Adipose tissue (tissue), 3 donors: Measurements from ENCODE around the gene MTRF1L. TPM values are rescaled to one million over a fixed set of nuclear protein-coding genes. Genes with fewer than 3 reads are reported as not detected.
A peak's percentile ranks its signal among the peaks of the same experiment; 100 is the strongest.
"Not testable (repeated sequence)": the region's sequence is repeated elsewhere in the genome, so short reads cannot be mapped to it uniquely, and the experiment has no call there.

Experiments
- H3K27ac ChIP-seq: one replicate; pipeline ENCODE4 v1.5.1; 2013; ENCODE audit warnings: low read depth, low read length
- WGBS, 3 donors: extraction: QIAGEN DNeasy Blood & Tissue Kit; methylation state at CpG; one replicate each; pipeline ENCODE4 v1.1.7; 2013; 5-methylcytosine and 5-hydroxymethylcytosine counted together
- polyA plus RNA-seq, 3 donors: library from polyadenylated mRNA; stranded (reverse); fragments of 200-250 nt; gene quantifications; one replicate each; pipeline ENCODE4 v1.2.3, GENCODE V29; 2013
- donor health status: healthy with polysubstance abuse.
- donor health status: Bipolar disorder and iron deficiency.
- donor health status: healthy.

MTRF1L gene
- polyA plus RNA-seq, 3 donors, result 4.3 to 15.8 (median 13.5) TPM

GRCh38 chr6:153015094-153015640 lies 12.7 kb upstream of the MTRF1L start:
- 68 to 77% (median 72%) methylated on average over 4 of the region's 4 CpGs for WGBS, 3 donors
- H3K27ac ChIP-seq, result no peak overlapping the region

DNA sequence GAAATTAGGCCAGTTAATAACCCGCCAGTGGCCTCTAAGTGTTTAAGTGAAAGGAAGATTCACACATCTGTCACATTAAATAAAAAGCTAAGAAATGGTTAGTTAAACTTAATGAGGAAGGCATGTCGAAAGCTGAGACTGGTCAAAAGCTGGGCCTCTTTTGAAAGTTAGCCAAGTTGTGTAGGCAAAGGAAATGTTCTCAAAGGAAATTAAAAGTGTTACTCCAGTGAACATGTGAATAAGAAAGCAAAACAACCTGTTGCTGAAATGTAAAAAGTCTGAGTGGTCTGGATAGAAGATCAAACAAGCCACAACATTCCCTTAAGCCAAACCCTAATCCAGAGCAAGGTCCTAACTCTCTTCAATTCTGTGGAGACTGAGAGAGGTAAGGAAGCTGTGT lies 10.9 kb upstream of the MTRF1L start:
- H3K27ac ChIP-seq, result no peak overlapping the region
- 52 to 71% (median 55%) methylated on average over 2 of the region's 2 CpGs for WGBS, 3 donors

DNA sequence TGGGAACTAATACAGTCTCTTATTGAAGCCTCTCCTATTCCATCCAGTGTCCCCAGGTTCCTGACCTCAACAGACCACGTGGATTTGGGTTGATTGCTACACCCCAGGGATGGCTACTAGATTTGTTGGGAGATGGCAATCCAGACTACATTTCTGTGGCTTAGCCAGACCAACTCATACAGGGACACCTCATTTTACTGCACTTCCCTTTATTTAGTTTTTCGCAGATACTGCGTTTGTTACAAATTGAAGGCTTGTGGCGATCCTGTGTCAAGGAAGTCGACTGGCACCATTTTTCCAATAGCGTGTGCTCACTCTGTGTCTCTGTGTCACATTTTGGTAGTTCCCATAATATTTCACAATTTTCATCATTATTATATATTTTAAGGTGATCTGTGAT lies 10.3 kb upstream of the MTRF1L start:
- no peak overlapping the region for H3K27ac ChIP-seq
- WGBS, 3 donors, result 71 to 89% (median 74%) methylated on average over 6 of the region's 6 CpGs

- peak overlapping the region; percentile 78 for H3K27ac ChIP-seq
- 1 to 2% (median 1%) methylated on average over 6 of the region's 6 CpGs for WGBS, 3 donors
These were observed 819 bp upstream of the MTRF1L start for GRCh38 chr6:153003366-153003690.

DNA sequence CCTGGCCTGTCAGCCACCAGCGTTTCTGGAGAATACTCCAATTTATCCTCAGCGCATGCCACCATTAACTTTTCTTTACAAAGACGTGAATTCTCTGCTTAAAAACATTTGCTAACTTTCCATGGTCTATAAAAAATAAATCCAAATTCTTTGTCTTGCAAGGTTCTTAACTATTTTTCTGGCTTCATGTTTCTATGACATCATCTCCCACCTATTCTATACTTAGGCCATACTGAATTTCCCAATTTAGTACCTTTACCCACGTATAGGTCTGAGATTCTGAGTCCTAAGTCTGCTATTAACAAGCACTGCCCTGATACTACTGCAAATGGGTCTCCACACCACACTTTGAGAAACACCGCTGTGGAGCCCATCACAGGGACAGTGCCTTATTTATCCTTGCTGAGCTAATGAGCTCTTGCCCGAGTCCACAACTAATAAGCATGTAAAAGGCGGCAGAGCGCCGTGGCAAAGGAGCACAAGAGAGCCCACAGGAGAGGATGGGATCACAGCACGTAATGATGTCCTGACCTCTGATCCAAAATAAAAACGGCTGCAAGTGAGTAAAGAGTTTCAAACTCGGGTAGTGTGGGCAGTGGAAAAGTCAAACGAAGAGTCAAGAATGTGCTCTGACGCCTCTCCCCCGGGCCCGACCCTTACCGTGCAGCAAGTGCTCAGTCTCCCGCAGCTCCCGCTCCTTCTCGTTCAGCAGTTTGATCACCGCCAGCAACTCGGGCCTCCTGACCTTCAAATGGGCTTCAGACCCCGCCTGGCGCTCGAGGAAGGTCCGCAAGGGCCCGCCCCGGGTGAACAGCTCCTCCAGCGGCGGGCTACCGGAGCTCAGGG lies 519 bp downstream of the MTRF1L start:
- WGBS, 3 donors, result 2 to 7% (median 7%) methylated on average over 20 to 25 of the region's 31 CpGs

DNA sequence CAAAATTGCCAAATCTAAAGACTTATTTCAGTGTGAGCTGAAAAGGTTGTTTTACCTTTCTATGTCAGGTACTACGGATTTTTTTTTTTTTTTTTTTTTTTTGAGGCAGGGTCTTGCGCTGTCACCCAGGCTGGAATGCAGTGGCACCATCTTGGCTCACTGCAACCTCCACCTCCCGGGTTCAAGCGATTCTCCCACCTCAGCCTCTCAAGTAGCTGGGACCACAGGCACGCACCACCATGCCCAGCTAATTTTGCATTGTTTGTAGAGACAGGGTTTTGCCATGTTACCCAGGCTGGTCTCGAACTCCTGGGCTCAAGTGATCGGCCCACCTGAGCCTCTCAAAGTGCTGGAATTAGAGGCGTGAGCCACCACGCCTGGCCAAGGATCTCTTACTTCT lies 1.7 kb downstream of the MTRF1L start:
- not testable (repeated sequence) for H3K27ac ChIP-seq
- WGBS, 3 donors, result 94 to 98% (median 95%) methylated on average over 8 to 9 of the region's 9 CpGs

More for the DNA sequence above, 519 bp downstream of the MTRF1L start:
- no peak overlapping the region for H3K27ac ChIP-seq

GRCh38 chr6:153000243-153000642 lies 2.3 kb downstream of the MTRF1L start:
- H3K27ac ChIP-seq, result no peak overlapping the region

GRCh38 chr6:152999538-152999937 lies 3.0 kb downstream of the MTRF1L start:
- not testable (repeated sequence) for H3K27ac ChIP-seq
- WGBS, 3 donors, result 78 to 86% (median 82%) methylated on average over 2 of the region's 2 CpGs

DNA sequence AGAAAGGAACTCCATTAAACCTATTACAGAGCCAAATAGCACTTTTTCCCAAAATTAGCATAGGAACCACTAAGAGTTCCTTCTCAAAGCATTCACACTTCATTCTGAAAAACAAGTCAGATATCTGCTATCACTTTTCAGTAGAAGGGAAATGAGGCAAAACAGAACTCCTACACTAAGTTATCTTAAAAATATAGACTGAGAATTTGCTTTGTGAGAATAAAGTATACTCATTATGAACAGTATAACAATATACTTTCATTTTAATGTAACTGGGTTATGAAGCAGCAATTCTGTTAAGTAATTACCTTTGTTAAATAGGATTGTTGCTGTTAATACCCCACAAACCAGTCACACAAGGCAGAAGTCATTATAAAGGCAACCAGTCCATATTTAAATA lies 8.7 kb downstream of the MTRF1L start:
- H3K27ac ChIP-seq, result no peak overlapping the region

GRCh38 chr6:152993431-152993830 lies 9.1 kb downstream of the MTRF1L start:
- H3K27ac ChIP-seq, result no peak overlapping the region

GRCh38 chr6:152986978-152987377 lies 15.5 kb downstream of the MTRF1L start:
- WGBS, 3 donors, result 89 to 92% (median 89%) methylated on average over 2 of the region's 2 CpGs
- H3K27ac ChIP-seq, result no peak overlapping the region

GRCh38 chr6:152985300-152985699 lies 17.2 kb downstream of the MTRF1L start:
- H3K27ac ChIP-seq, result not testable (repeated sequence)
- WGBS, 3 donors, result 87 to 96% (median 94%) methylated on average over 11 of the region's 11 CpGs

DNA sequence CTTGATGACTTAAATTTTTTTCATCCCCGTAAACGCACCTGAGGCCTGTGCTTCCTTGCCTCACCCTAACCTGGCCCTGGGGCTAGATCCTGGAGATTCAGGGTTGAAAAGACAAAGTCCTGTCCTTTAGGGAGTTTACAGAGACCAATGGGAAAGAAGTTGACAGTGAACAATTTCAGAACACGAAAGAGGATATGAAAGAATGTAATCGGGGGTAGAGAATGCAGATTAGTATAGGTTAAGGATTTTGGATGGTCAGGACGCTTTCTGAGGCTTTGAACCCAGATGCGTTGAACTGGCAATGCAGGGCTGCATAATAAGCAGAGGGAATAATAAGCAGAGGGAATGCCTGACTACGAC lies 18.0 kb downstream of the MTRF1L start:
- 7 to 11% (median 11%) methylated on average over 7 of the region's 7 CpGs for WGBS, 3 donors
- no peak overlapping the region for H3K27ac ChIP-seq

DNA sequence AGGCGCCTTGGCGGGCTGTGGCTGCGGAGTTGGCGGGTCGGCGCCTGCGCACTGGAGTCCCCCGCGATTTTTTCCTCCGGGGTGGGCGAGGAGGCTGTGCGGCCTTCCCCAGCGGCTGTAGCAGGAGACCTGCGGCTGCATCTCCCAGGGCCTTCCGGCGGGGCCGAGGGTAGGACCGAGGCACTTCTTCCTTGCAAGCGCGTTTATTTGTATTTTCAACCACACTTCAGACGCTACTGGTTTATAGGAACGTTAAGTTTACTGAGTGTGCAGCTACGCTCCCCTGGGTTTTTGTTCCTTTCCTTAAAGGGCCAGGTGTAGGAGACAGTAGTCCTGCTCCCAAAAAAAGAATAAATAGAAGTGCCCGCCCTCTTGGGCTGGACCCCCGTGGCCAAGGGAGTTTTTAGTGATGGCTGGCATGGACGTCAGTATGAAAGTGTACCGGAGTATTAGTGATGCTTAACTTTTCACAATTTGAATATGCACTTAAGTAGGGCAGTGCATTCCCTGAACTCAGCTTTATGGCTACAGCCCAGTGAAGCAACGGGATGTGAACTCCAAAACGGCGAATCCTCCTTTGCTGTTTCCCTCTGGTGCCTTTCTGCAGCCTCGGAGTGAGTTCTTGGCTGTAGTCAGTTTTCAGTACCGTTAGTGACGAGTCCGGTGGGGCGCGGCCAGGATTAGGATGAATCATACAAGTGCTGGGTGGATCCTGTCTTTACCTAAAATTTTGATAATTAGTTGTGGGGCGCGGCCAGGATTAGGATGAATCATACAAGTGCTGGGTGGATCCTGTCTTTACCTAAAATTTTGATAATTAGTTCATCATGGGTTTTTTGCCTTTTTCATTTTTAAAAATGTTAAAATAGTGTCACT lies 18.6 kb downstream of the MTRF1L start:
- peak overlapping the region; percentile 81 for H3K27ac ChIP-seq
- WGBS, 3 donors, result 0 to 1% (median 1%) methylated on average over 35 to 38 of the region's 38 CpGs

GRCh38 chr6:152982904-152983636 lies 19.4 kb downstream of the MTRF1L start, which contains the start of gene FBXO5:
TSS of gene FBXO5 (minus strand) at chr6:152983041. CDS start at chr6:152982959, 82 bp downstream.
- WGBS, 3 donors, result 0 to 1% (median 0%) methylated on average over 64 to 66 of the region's 66 CpGs
- H3K27ac ChIP-seq, result peak within 1 kb of the TSS; percentile 81

- no peak overlapping the region for H3K27ac ChIP-seq
- 4 to 6% (median 5%) methylated on average over 65 to 71 of the region's 71 CpGs for WGBS, 3 donors
These were observed 20.3 kb downstream of the MTRF1L start for GRCh38 chr6:152981989-152982903.

DNA sequence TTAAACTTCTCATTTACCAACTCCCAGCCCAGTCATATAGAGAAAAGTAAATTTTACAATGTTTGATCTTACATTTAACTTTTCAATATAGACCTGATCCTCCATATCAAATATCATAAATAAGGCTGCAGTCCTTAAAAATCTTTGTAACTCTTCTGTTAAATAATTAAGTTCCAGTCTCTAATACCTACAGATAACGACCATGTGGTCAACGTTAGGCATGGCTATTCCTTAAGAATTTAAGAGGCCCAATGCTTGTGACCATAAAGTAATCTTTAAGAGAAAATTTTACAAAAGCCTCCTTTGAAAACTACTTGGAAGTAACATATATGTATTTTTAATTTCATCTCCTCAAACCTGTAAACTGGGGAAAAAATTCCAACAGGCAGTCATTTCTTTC lies 21.3 kb downstream of the MTRF1L start:
- WGBS, 3 donors, result 38 to 66% (median 43%) methylated on average over 2 of the region's 2 CpGs
- no peak overlapping the region for H3K27ac ChIP-seq

GRCh38 chr6:152980656-152981055 lies 21.9 kb downstream of the MTRF1L start:
- H3K27ac ChIP-seq, result no peak overlapping the region
- 59 to 89% (median 78%) methylated on average over 1 of the region's 1 CpG for WGBS, 3 donors
